Activated T-helper 1 cell treated with Interleukin-2 at 50 U/mL for 16 hours (primary cell): Measurements from ENCODE around the gene IKZF1.
A peak's percentile ranks its signal among the peaks of the same experiment; 100 is the strongest.

Experiments used
- DNase-seq: peaks from one replicate; pipeline ENCODE4 v3.0.0-alpha.2; 2020; ENCODE audit warnings: low read depth

IKZF1 gene

GRCh38 chr7:50304129-50304910, at the start of gene IKZF1:
Gene IKZF1 (plus strand): TSS chr7:50304716. CDS start chr7:50319062, 14,346 bp downstream.
- DNase-seq, result peak; percentile 42

GRCh38 chr7:50261593-50261992, 42.9 kb upstream of the IKZF1 start:
- DNase-seq, result no peak

- DNase-seq, result no peak
These were observed 42.1 kb upstream of the IKZF1 start for GRCh38 chr7:50262446-50262845.

- DNase-seq, result no peak
These were observed 41.4 kb upstream of the IKZF1 start for GRCh38 chr7:50262916-50263690.

GRCh38 chr7:50264908-50265307, 39.6 kb upstream of the IKZF1 start:
- DNase-seq, result no peak

- no peak for DNase-seq
These were observed 38.4 kb upstream of the IKZF1 start for GRCh38 chr7:50265968-50266634.

GRCh38 chr7:50266635-50267386, 37.7 kb upstream of the IKZF1 start:
- peak; percentile 73 for DNase-seq

- no peak for DNase-seq
These were observed 36.9 kb upstream of the IKZF1 start for GRCh38 chr7:50267525-50268041.

GRCh38 chr7:50268223-50268622, 36.3 kb upstream of the IKZF1 start:
- no peak for DNase-seq

GRCh38 chr7:50268990-50269389, 35.5 kb upstream of the IKZF1 start:
- DNase-seq, result no peak

- DNase-seq, result no peak
These were observed 33.9 kb upstream of the IKZF1 start for GRCh38 chr7:50270531-50271018.

GRCh38 chr7:50272808-50273207, 31.7 kb upstream of the IKZF1 start:
- no peak for DNase-seq

- no peak for DNase-seq
These were observed 31.2 kb upstream of the IKZF1 start for GRCh38 chr7:50273301-50273700.

GRCh38 chr7:50273870-50274269, 30.6 kb upstream of the IKZF1 start:
- DNase-seq, result no peak

- no peak for DNase-seq
These were observed 30.2 kb upstream of the IKZF1 start for GRCh38 chr7:50274361-50274760.

- no peak for DNase-seq
These were observed 29.1 kb upstream of the IKZF1 start for GRCh38 chr7:50275430-50275829.

GRCh38 chr7:50276483-50276882, 28.0 kb upstream of the IKZF1 start:
- no peak for DNase-seq

- no peak for DNase-seq
These were observed 26.4 kb upstream of the IKZF1 start for GRCh38 chr7:50278120-50278519.

GRCh38 chr7:50281680-50282445, 22.7 kb upstream of the IKZF1 start:
- no peak for DNase-seq

- no peak for DNase-seq
These were observed 21.5 kb upstream of the IKZF1 start for GRCh38 chr7:50282813-50283605.
